ENCODE results near the gene CCL24. TPM values are rescaled to one million over a fixed set of nuclear protein-coding genes. Genes with fewer than 3 reads are reported as not detected.

CCL24 gene
- total RNA-seq, 4 donors from 2014 or later: 2.2 to 9.3 TPM; not detected in 2

GRCh38 chr7:75789361-75789924 lies 24.2 kb downstream of the CCL24 start:
- no peak for TF ChIP-seq CTCF (IDR thresholded peaks at IDR 0.05; ENCODE audit: low read depth)

- TF ChIP-seq CTCF (IDR thresholded peaks at IDR 0.05; ENCODE audit: low read depth): no peak
These were observed 37.2 kb downstream of the CCL24 start for GRCh38 chr7:75776295-75776971.

GRCh38 chr7:75772081-75773077 lies 41.2 kb downstream of the CCL24 start, which contains the start of gene CCL26:
Gene CCL26, minus strand, starts transcription at chr7:75772211. Its CDS starts 35 bp downstream, at chr7:75772176.
- TF ChIP-seq CTCF (IDR thresholded peaks at IDR 0.05; ENCODE audit: low read depth): no peak

GRCh38 chr7:75771224-75771623 lies 42.4 kb downstream of the CCL24 start:
- TF ChIP-seq CTCF (IDR thresholded peaks at IDR 0.05; ENCODE audit: low read depth): no peak

- no peak for TF ChIP-seq CTCF (IDR thresholded peaks at IDR 0.05; ENCODE audit: low read depth)
These were observed 51.2 kb downstream of the CCL24 start for GRCh38 chr7:75762350-75762917.

Other genes with a start within 250 kb of the CCL24 start
- 10 to 100 TPM; 12.6 to 43.3 (median 31.1) TPM for gene HIP1, start 74.9 kb downstream of the CCL24 start, total RNA-seq
- gene CCL26, start 41.6 kb downstream of the CCL24 start, total RNA-seq: 1 to 10 TPM in 1 of 4 donors, not detected in 3; 1.5 TPM
- gene RHBDD2, start 65.2 kb upstream of the CCL24 start, total RNA-seq: 10 to 100 TPM; 20.5 to 36.7 (median 26.2) TPM
- 100 to 1,000 TPM in 1 of 4 donors, 10 to 100 TPM in 3; 72.2 to 107 (median 79.5) TPM for gene POR, start 101.3 kb upstream of the CCL24 start, total RNA-seq
- 100 to 1,000 TPM in 1 of 4 donors, 10 to 100 TPM in 3; 55.2 to 113 (median 79.0) TPM for gene TMEM120A, start 180.8 kb upstream of the CCL24 start, total RNA-seq
- 10 to 100 TPM; 14.8 to 37.1 (median 26.0) TPM for gene STYXL1, start 234.2 kb upstream of the CCL24 start, total RNA-seq
- 10 to 100 TPM; 45.0 to 97.2 (median 63.6) TPM for gene MDH2, start 234.3 kb upstream of the CCL24 start, total RNA-seq